ENCODE measurements around the gene ELP4. TPM values are rescaled to one million over a fixed set of nuclear protein-coding genes. Genes with fewer than 3 reads are reported as not detected.

The ELP4 gene
- total RNA-seq, 1 experiment from 2014 or later, result 21.4 TPM

DNA sequence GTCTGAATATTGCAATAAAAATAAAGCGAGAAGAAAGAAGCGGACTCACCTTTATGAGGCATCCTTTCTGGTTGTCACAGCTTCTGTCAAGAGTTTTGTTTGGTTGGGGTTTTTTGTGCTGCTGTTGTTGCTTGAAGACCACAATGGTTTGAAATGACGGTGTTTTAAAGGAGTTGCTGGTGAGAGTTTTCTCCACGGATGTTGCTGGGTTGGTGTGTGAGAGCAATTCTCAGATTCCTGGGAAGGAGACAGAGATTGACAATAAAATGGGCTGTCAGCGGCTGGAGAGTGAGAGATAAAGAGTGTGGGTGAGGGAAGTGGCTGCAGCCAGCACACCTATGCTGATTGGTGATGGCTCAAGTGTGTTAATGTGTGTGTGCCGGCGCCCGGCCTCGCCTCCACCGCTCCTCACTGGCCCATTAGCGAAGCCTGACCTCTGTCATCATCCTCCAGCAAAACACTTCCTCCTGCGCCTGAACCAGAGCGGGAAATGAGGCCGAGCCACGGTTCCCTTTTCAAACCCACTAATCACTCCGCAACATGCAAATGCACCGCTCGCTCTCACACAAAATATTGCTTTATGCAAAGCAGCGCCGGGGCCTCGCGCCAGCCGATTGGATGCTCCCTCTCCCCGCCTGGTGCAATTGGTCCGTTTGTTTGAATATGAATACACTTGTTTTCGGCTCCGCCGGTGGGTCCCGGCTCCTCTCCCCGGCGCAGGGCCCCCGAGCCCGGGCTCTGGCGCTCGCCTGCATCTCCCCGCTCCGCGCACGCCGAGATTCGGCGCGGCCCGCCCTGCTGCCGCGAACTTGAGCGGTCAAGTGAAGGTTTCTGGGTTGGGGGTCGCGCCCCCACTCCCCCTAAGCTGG is 301.4 kb downstream of the ELP4 start, which contains the start of gene PAX6:
Gene PAX6 (minus strand): TSS at position 544 of the 869 bp plus-strand sequence. CDS start 4,911 bp downstream, outside the sequence.
- ChIA-PET CTCF (no interaction called here), RAD21 (ENCODE audit: low non-redundant PET in 1 of 2, low total read pairs in 2 of 2, uncharacterized antibody in 2 of 2, unreplicated experiment in 2 of 2) (no interaction called here), POLR2A (no interaction called here)
- Histone ChIP-seq H3K27ac (ENCODE audit: low read depth, low read length) (peak within 1 kb of the TSS; percentile 22; the same call in 1 of the 2 replicates), H3K4me3 (replicated peaks in 1 of 2; ENCODE audit: low read depth in 1 of 2, low read length in 2 of 2) (peak within 1 kb of the TSS; percentile 57 to 78), H3K4me1 (ENCODE audit: control insufficient read depth in 1 of 2, insufficient read depth in 2 of 2, low read length in 2 of 2) (peaks cover 0 to 16% of the 10 kb centered on the region in 2 experiments; a peak in 2 of 4 replicates), H3K9me3 (ENCODE audit: control insufficient read depth in 1 of 2, insufficient read depth in 1 of 2, low read depth in 1 of 2, low read length in 2 of 2) (no peaks in the 10 kb centered on the region), H3K9me2 (ENCODE audit: insufficient read depth) (no peaks in the 10 kb centered on the region), H3K9ac (ENCODE audit: low read length) (peak within 1 kb of the TSS; percentile 60), H3K27me3 (ENCODE audit: insufficient read depth, low read length) (no peaks in the 10 kb centered on the region), H3K4me2 (ENCODE audit: low read length) (peak within 1 kb of the TSS; percentile 87), H2AFZ (ENCODE audit: low read depth, low read length, poor library complexity, severe bottlenecking) (peak within 1 kb of the TSS; percentile 93), H3K79me2 (ENCODE audit: insufficient read depth, low read length) (no peaks in the 10 kb centered on the region), H4K20me1 (ENCODE audit: insufficient read depth) (no peaks in the 10 kb centered on the region), H3K36me3 (ENCODE audit: control insufficient read depth in 1 of 2, insufficient read depth in 2 of 2, low read length in 2 of 2) (no peaks in the 10 kb centered on the region)
- intact Hi-C loops (cut with micrococcal nuclease), result no loop called here
- DNase-seq (ENCODE audit: low read depth, low spot score), result peak; percentile 21
- TF ChIP-seq MAX (IDR thresholded peaks at IDR 0.05), result peak; percentile 18; the same call in 1 of the 2 replicates
- TF ChIP-seq RAD21 (IDR thresholded peaks at IDR 0.05; ENCODE audit: low read depth), result no peak
- peak; percentile 75 for ATAC-seq
- BruUV-seq (replicated peaks), result no TSS peak

- Histone ChIP-seq H3K79me2 (ENCODE audit: insufficient read depth, low read length) (no peaks in the 10 kb centered on the region), H3K9ac (ENCODE audit: low read length) (no peak overlapping the region), H3K27ac (ENCODE audit: low read depth, low read length) (no peak overlapping the region), H3K4me3 (replicated peaks in 1 of 2; ENCODE audit: low read depth in 1 of 2, low read length in 2 of 2) (no peak overlapping the region), H3K36me3 (ENCODE audit: control insufficient read depth in 1 of 2, insufficient read depth in 2 of 2, low read length in 2 of 2) (no peaks in the 10 kb centered on the region), H4K20me1 (ENCODE audit: insufficient read depth) (no peaks in the 10 kb centered on the region), H3K9me2 (ENCODE audit: insufficient read depth) (no peaks in the 10 kb centered on the region), H3K4me1 (ENCODE audit: control insufficient read depth in 1 of 2, insufficient read depth in 2 of 2, low read length in 2 of 2) (peaks cover 0 to 16% of the 10 kb centered on the region in 2 experiments; a peak in 2 of 4 replicates), H3K27me3 (ENCODE audit: insufficient read depth, low read length) (no peaks in the 10 kb centered on the region), H3K4me2 (ENCODE audit: low read length) (no peak overlapping the region), H3K9me3 (ENCODE audit: control insufficient read depth in 1 of 2, insufficient read depth in 1 of 2, low read depth in 1 of 2, low read length in 2 of 2) (no peaks in the 10 kb centered on the region), H2AFZ (ENCODE audit: low read depth, low read length, poor library complexity, severe bottlenecking) (no peak overlapping the region)
- BruUV-seq (replicated peaks), result no TSS peak
- ChIA-PET RAD21 (ENCODE audit: low non-redundant PET in 1 of 2, low total read pairs in 2 of 2, uncharacterized antibody in 2 of 2, unreplicated experiment in 2 of 2) (no interaction called here), POLR2A (no interaction called here), CTCF (no interaction called here)
- no peak for ATAC-seq
- intact Hi-C loops (cut with micrococcal nuclease), result no loop called here
- no peak for DNase-seq (ENCODE audit: low read depth, low spot score)
- TF ChIP-seq SRF (IDR thresholded peaks at IDR 0.05; ENCODE audit: low read depth), result no peak
- TF ChIP-seq, protein P1, sequence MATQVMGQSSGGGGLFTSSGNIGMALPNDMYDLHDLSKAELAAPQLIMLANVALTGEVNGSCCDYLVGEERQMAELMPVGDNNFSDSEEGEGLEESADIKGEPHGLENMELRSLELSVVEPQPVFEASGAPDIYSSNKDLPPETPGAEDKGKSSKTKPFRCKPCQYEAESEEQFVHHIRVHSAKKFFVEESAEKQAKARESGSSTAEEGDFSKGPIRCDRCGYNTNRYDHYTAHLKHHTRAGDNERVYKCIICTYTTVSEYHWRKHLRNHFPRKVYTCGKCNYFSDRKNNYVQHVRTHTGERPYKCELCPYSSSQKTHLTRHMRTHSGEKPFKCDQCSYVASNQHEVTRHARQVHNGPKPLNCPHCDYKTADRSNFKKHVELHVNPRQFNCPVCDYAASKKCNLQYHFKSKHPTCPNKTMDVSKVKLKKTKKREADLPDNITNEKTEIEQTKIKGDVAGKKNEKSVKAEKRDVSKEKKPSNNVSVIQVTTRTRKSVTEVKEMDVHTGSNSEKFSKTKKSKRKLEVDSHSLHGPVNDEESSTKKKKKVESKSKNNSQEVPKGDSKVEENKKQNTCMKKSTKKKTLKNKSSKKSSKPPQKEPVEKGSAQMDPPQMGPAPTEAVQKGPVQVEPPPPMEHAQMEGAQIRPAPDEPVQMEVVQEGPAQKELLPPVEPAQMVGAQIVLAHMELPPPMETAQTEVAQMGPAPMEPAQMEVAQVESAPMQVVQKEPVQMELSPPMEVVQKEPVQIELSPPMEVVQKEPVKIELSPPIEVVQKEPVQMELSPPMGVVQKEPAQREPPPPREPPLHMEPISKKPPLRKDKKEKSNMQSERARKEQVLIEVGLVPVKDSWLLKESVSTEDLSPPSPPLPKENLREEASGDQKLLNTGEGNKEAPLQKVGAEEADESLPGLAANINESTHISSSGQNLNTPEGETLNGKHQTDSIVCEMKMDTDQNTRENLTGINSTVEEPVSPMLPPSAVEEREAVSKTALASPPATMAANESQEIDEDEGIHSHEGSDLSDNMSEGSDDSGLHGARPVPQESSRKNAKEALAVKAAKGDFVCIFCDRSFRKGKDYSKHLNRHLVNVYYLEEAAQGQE (IDR thresholded peaks at IDR 0.05; ENCODE audit: low read depth), result no peak
- TF ChIP-seq CEBPB (IDR thresholded peaks at IDR 0.05; ENCODE audit: low read depth), result no peak
- TF ChIP-seq EZH2phosphoT487 (IDR thresholded peaks at IDR 0.05; ENCODE audit: borderline replicate concordance), result no peak
- no peak for TF ChIP-seq SIN3A (IDR thresholded peaks at IDR 0.05; ENCODE audit: low read depth)
- no peak for TF ChIP-seq FOSL1 (IDR thresholded peaks at IDR 0.05; ENCODE audit: low read depth)
- no peak for TF ChIP-seq ZNF274 (IDR thresholded peaks at IDR 0.05; ENCODE audit: low read depth, low read length)
- TF ChIP-seq EGR1 (IDR thresholded peaks at IDR 0.05; ENCODE audit: low read depth), result no peak
- TF ChIP-seq, protein P2, sequence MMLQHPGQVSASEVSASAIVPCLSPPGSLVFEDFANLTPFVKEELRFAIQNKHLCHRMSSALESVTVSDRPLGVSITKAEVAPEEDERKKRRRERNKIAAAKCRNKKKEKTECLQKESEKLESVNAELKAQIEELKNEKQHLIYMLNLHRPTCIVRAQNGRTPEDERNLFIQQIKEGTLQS (IDR thresholded peaks at IDR 0.05), result no peak
- no peak for TF ChIP-seq SP1 (IDR thresholded peaks at IDR 0.05; ENCODE audit: low read depth)
Observed at GRCh38 chr11:31812383-31813381, 303.1 kb downstream of the ELP4 start.

All from HCT116 (cell line).